Neural progenitor cell (in vitro differentiated cells): ENCODE measurements around the gene ETV6. TPM values are rescaled to one million over a fixed set of nuclear protein-coding genes. Genes with fewer than 3 reads are reported as not detected.

Source experiments
- DNase-seq: peaks from one replicate; pipeline ENCODE4 v3.0.0-alpha.2; 2016; ENCODE audit warnings: low spot score
- H2AFZ ChIP-seq: fragments of 200-600 bp; sonication (generic); replicated peaks from 2 replicates; pipeline ENCODE4 v1.6.1; 2016; ENCODE audit warnings: antibody characterized with exemption
- H3F3A ChIP-seq: fragments of 200-600 bp; sonication (generic); 2 replicates; pipeline ENCODE4 v1.6.1; 2016; ENCODE audit warnings: antibody characterized with exemption, low read depth
- H3K27ac ChIP-seq: fragments of 200-600 bp; sonication (generic); 2 replicates; pipeline ENCODE4 v1.5.1; 2016; ENCODE audit warnings: mild to moderate bottlenecking
- H3K27me3 ChIP-seq: fragments of 200-600 bp; sonication (generic); 2 replicates; pipeline ENCODE4 v1.6.1; 2016; ENCODE audit warnings: mild to moderate bottlenecking, moderate library complexity
- H3K36me3 ChIP-seq: fragments of 200-600 bp; sonication (generic); 2 replicates; pipeline ENCODE4 v1.5.1; 2016
- H3K4me1 ChIP-seq: fragments of 200-600 bp; sonication (generic); 2 replicates; pipeline ENCODE4 v1.6.1; 2016; ENCODE audit warnings: mixed run types
- H3K4me2 ChIP-seq: fragments of 200-600 bp; sonication (generic); 2 replicates; pipeline ENCODE4 v1.6.1; 2016
- H3K4me3 ChIP-seq: fragments of 200-600 bp; sonication (generic); 2 replicates; pipeline ENCODE4 v1.5.1; 2016
- H3K79me2 ChIP-seq: fragments of 200-600 bp; sonication (generic); 2 replicates; pipeline ENCODE4 v1.6.1; 2016; ENCODE audit warnings: low read depth
- H3K9ac ChIP-seq: fragments of 200-600 bp; sonication (generic); 2 replicates; pipeline ENCODE4 v1.6.1; 2016
- H3K9me3 ChIP-seq: fragments of 200-600 bp; sonication (generic); 2 replicates; pipeline ENCODE4 v1.5.1; 2016; ENCODE audit warnings: low read depth
- H4K20me1 ChIP-seq: fragments of 200-600 bp; sonication (generic); 2 replicates; pipeline ENCODE4 v1.6.1; 2016; ENCODE audit warnings: low read depth
- H3K27ac Mint-ChIP-seq: 3 replicates; pipeline ENCODE4 v1.8.0; 2021; ENCODE audit warnings: mixed read lengths
- H3K27me3 Mint-ChIP-seq: 2 replicates; pipeline ENCODE4 v1.8.0; 2022; ENCODE audit warnings: low read depth, mild to moderate bottlenecking, inconsistent platforms, moderate library complexity, mixed read lengths; ENCODE audit not compliant: insufficient read depth
- H3K36me3 Mint-ChIP-seq: 3 replicates; pipeline ENCODE4 v1.8.0; 2021; ENCODE audit warnings: mixed read lengths
- H3K4me1 Mint-ChIP-seq: 3 replicates; pipeline ENCODE4 v1.8.0; 2021; ENCODE audit warnings: mixed read lengths
- H3K4me3 Mint-ChIP-seq: 3 replicates; pipeline ENCODE4 v1.8.0; 2021; ENCODE audit warnings: mild to moderate bottlenecking, moderate library complexity, mixed read lengths
- H3K9me3 Mint-ChIP-seq: 3 replicates; pipeline ENCODE4 v1.8.0; 2020; ENCODE audit warnings: mixed read lengths
- CTCF ChIP-seq: fragments of 200-600 bp; sonication (generic); IDR thresholded peaks from 2 replicates; pipeline ENCODE4 v1.5.1; 2017; ENCODE audit warnings: antibody characterized with exemption, mild to moderate bottlenecking
- EZH2 ChIP-seq: fragments of 200-600 bp; sonication (generic); IDR thresholded peaks from 2 replicates; pipeline ENCODE4 v1.6.1; 2017; ENCODE audit warnings: antibody characterized with exemption, mild to moderate bottlenecking, moderate library complexity
- EZH2phosphoT487 ChIP-seq: fragments of 200-600 bp; sonication (generic); IDR thresholded peaks from 2 replicates; pipeline ENCODE4 v1.6.1; 2017; ENCODE audit warnings: antibody characterized with exemption
- total RNA-seq: library from RNA; depleted of rRNA; stranded (reverse); fragments of >200 nt; gene quantifications from 2 replicates; pipeline ENCODE4 v1.2.3, GENCODE V29; 2015; ENCODE audit warnings: low replicate concordance

ETV6 gene
- total RNA-seq, 1 donor from 2014 or later = 6.2 TPM

GRCh38 chr12:11710906-11711305 is 61.4 kb downstream of the ETV6 start:
- Histone ChIP-seq H3K27ac (no peak overlapping the region), H2AFZ (no peak overlapping the region), H4K20me1 (no peaks in the 10 kb centered on the region), H3K9ac (no peak overlapping the region), H3K27me3 (no peaks in the 10 kb centered on the region), H3K4me2 (no peak overlapping the region), H3K36me3 (no peaks in the 10 kb centered on the region), H3K79me2 (no peaks in the 10 kb centered on the region), H3F3A (no peaks in the 10 kb centered on the region), H3K4me1 (peaks cover 8% of the 10 kb centered on the region), H3K9me3 (no peaks in the 10 kb centered on the region), H3K4me3 (no peak overlapping the region)
- Mint-ChIP-seq H3K27me3 (peaks cover 3% of the 10 kb centered on the region), H3K4me1 (peaks cover 9% of the 10 kb centered on the region), H3K9me3 (no peaks in the 10 kb centered on the region), H3K27ac (no peak overlapping the region), H3K4me3 (no peak overlapping the region), H3K36me3 (peaks cover 12% of the 10 kb centered on the region)
- no peak for TF ChIP-seq EZH2phosphoT487
- TF ChIP-seq CTCF = no peak
- no peak for TF ChIP-seq EZH2
- no peak for DNase-seq

- Mint-ChIP-seq H3K9me3 (peaks cover 2% of the 10 kb centered on the region), H3K4me3 (no peak overlapping the region), H3K27ac (no peak overlapping the region), H3K27me3 (peaks cover 4% of the 10 kb centered on the region), H3K36me3 (peaks cover 14% of the 10 kb centered on the region), H3K4me1 (peaks cover 8% of the 10 kb centered on the region)
- Histone ChIP-seq H3F3A (no peaks in the 10 kb centered on the region), H3K4me2 (no peak overlapping the region), H3K9ac (no peak overlapping the region), H3K4me1 (peaks cover 5% of the 10 kb centered on the region), H3K36me3 (no peaks in the 10 kb centered on the region), H3K27ac (no peak overlapping the region), H3K27me3 (no peaks in the 10 kb centered on the region), H3K9me3 (no peaks in the 10 kb centered on the region), H3K4me3 (no peak overlapping the region), H4K20me1 (no peaks in the 10 kb centered on the region), H2AFZ (no peak overlapping the region), H3K79me2 (no peaks in the 10 kb centered on the region)
- DNase-seq = no peak
- no peak for TF ChIP-seq EZH2
- no peak for TF ChIP-seq CTCF
- TF ChIP-seq EZH2phosphoT487 = no peak
Observed at GRCh38 chr12:11711651-11712327, 62.3 kb downstream of the ETV6 start.

GRCh38 chr12:11712491-11712890 is 63.0 kb downstream of the ETV6 start:
- H3K4me1 ChIP-seq = no peaks in the 10 kb centered on the region
- no peak overlapping the region for H3K9ac ChIP-seq
- TF ChIP-seq CTCF = no peak
- TF ChIP-seq EZH2 = no peak
- no peaks in the 10 kb centered on the region for H4K20me1 ChIP-seq
- DNase-seq = no peak
- no peaks in the 10 kb centered on the region for H3K9me3 ChIP-seq
- no peaks in the 10 kb centered on the region for H3F3A ChIP-seq
- peaks cover 4% of the 10 kb centered on the region for H3K27me3 Mint-ChIP-seq
- H2AFZ ChIP-seq = no peak overlapping the region
- H3K4me2 ChIP-seq = no peak overlapping the region
- H3K27ac Mint-ChIP-seq = no peak overlapping the region
- no peak overlapping the region for H3K4me3 Mint-ChIP-seq
- H3K9me3 Mint-ChIP-seq = peaks cover 2% of the 10 kb centered on the region
- H3K4me3 ChIP-seq = no peak overlapping the region
- H3K36me3 ChIP-seq = no peaks in the 10 kb centered on the region
- H3K27ac ChIP-seq = no peak overlapping the region
- no peaks in the 10 kb centered on the region for H3K79me2 ChIP-seq
- no peaks in the 10 kb centered on the region for H3K27me3 ChIP-seq
- H3K4me1 Mint-ChIP-seq = peaks cover 10% of the 10 kb centered on the region
- H3K36me3 Mint-ChIP-seq = peaks cover 14% of the 10 kb centered on the region
